Measurements from ENCODE around the gene GCLC.

DNA sequence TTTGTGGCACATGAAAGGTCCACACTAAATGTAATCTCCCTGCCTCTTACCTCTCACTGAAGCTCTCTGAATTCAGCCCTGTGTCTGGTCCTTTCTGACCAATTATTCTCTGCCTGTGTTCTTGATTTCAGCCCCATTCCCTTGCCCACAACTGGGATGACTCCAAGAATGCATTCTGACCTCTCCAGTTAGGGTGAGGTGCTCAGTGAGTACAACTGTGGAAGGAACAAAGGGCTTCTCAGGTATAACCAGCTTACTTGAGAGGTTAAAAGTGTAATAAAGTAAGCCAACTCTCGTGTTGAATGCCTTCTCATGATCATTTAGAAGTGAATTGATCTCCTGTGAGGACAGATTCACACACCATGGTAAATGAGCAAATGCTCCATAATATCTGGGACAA, 88.1 kb downstream of the GCLC start:
- TF ChIP-seq, protein P1, sequence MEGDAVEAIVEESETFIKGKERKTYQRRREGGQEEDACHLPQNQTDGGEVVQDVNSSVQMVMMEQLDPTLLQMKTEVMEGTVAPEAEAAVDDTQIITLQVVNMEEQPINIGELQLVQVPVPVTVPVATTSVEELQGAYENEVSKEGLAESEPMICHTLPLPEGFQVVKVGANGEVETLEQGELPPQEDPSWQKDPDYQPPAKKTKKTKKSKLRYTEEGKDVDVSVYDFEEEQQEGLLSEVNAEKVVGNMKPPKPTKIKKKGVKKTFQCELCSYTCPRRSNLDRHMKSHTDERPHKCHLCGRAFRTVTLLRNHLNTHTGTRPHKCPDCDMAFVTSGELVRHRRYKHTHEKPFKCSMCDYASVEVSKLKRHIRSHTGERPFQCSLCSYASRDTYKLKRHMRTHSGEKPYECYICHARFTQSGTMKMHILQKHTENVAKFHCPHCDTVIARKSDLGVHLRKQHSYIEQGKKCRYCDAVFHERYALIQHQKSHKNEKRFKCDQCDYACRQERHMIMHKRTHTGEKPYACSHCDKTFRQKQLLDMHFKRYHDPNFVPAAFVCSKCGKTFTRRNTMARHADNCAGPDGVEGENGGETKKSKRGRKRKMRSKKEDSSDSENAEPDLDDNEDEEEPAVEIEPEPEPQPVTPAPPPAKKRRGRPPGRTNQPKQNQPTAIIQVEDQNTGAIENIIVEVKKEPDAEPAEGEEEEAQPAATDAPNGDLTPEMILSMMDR (IDR thresholded peaks at IDR 0.05 in 2 of 3, conservative IDR thresholded peaks at IDR 0.05 in 1 of 3; ENCODE audit: control insufficient read depth in 2 of 3, extremely low read depth in 1 of 3, insufficient read depth in 1 of 3, low read depth in 3 of 3, low read length in 3 of 3), result no peak
- TF ChIP-seq POLR2AphosphoS5 (IDR thresholded peaks at IDR 0.05; ENCODE audit: low read length), result no peak
- TF ChIP-seq EP300 (IDR thresholded peaks at IDR 0.05; ENCODE audit: borderline replicate concordance in 1 of 2, control insufficient read depth in 1 of 2, low read depth in 2 of 2, low read length in 2 of 2), result no peak
- no peak for TF ChIP-seq POLR2A (IDR thresholded peaks at IDR 0.05; ENCODE audit: low read depth, low read length)
- no peak for TF ChIP-seq JUND (IDR thresholded peaks at IDR 0.05; ENCODE audit: low read depth, low read length)
- TF ChIP-seq IRF4 (IDR thresholded peaks at IDR 0.05; ENCODE audit: low read depth, low read length), result no peak
- no peak for TF ChIP-seq CBFB (IDR thresholded peaks at IDR 0.05; ENCODE audit: low read depth)
- no peak for TF ChIP-seq NFIC (IDR thresholded peaks at IDR 0.05; ENCODE audit: low read depth, low read length)
- TF ChIP-seq NRF1 (conservative IDR thresholded peaks at IDR 0.05; ENCODE audit: low read depth, low read length), result no peak
- no peak for TF ChIP-seq SUZ12 (IDR thresholded peaks at IDR 0.05; ENCODE audit: unreplicated experiment)

Measured in GM12878 (cell line).